AG08395 (cell line): ENCODE results near the gene VPS13D.
A peak's percentile ranks its signal among the peaks of the same experiment; 100 is the strongest.
"Not testable (repeated sequence)": the region's sequence is repeated elsewhere in the genome, so short reads cannot be mapped to it uniquely, and the experiment has no call there.

Source experiments
- DNase-seq: peaks from one replicate; pipeline ENCODE4 v3.0.0; 2012; ENCODE audit warnings: mixed read lengths, low spot score

The VPS13D gene

GRCh38 chr1:12451560-12451900 is 221.7 kb downstream of the VPS13D start:
- no peak for DNase-seq

GRCh38 chr1:12452262-12452661 is 222.4 kb downstream of the VPS13D start:
- no peak for DNase-seq

- no peak for DNase-seq
Observed at GRCh38 chr1:12453400-12454343, 223.8 kb downstream of the VPS13D start.

DNA sequence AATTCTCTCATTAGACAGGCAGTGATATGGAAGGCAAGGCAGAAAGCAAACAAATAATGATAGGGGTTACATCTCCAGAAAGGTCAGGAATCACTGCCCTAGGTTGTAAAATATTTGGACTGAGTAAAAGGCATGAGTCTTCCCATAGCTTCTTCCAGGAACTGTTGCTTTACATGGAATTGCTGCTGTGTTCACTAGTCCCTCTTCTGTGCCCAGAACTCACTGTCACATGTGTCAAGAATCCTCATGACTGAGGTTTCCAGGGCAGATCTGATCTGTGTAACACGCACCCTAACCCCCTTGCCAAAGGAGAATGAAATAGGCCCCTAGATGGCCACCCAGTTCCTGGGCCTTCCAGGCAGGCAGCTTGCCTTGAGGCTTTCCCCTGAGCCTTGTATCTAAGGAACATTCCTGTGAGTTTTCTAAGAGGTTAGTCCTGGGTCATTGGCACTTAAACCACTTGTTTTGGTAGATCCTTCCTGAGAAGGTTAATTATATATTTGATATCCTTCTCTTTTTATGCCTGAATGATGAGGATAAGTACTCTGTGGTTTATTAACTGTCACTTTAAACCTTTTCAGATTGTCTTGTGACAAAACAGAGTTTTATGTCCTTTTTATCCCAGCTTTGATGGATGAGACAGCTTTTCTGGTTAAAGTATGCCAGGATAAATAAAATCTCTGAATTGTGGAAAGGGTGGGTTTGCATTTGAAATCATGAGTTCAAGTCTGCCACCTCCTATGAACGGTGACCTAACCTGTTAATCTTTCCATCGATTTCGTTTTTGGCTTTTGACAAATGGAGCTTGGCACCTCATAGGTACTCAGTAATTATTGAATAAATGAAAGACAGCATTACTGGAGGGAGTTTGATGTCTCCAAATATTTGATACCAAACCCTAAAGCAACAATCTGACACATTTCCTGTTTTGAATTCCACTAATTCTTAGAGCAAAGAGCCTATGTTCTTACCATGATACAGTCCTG is 224.9 kb downstream of the VPS13D start:
- DNase-seq, result peak; percentile 52

GRCh38 chr1:12456081-12456480 is 226.3 kb downstream of the VPS13D start:
- not testable (repeated sequence) for DNase-seq

DNA sequence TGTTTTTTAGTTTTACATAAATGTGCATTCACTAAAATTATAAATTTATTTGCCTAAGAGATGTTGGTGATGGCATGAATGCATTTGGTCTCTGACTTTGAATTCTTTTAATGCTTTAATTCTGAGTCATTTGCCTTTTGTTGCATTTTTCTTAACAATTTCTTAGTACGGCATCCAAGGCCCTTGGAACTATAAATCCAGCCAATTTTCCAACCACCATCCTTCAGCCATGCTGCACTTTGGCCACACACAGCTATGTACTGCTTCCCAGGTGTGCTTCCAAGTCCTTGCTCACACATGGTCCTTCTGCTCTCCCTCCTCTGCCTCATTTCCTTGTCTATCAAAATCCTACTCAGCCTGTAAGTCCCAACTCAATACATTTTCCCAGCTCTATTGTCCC is 227.1 kb downstream of the VPS13D start:
- DNase-seq, result peak; percentile 60

- DNase-seq, result no peak
Observed at GRCh38 chr1:12457771-12458170, 227.9 kb downstream of the VPS13D start.

DNA sequence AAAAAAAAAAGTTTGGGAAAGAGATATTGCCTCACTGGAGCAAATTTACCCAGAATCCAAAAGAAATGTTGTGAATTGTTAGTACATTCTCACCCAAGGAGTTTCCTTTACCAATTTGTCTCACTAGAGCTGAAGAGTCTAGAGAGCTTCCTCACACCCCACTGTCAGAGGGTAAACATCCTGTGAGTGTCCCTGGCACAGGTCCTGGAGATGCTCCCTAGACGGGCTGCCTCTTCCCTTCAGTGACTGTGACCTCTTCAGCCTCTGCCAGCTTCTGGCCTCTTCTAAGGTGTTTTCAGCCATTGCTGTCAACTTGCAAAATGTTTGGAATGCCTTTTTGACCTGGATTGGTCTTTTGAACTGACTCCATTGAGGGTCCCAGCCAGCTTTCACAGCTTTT is 228.7 kb downstream of the VPS13D start:
- no peak for DNase-seq

- no peak for DNase-seq
Observed at GRCh38 chr1:12460121-12460520, 230.3 kb downstream of the VPS13D start.

GRCh38 chr1:12460911-12461621 is 231.2 kb downstream of the VPS13D start:
- no peak for DNase-seq

- no peak for DNase-seq
Observed at GRCh38 chr1:12461754-12462153, 231.9 kb downstream of the VPS13D start.

DNA sequence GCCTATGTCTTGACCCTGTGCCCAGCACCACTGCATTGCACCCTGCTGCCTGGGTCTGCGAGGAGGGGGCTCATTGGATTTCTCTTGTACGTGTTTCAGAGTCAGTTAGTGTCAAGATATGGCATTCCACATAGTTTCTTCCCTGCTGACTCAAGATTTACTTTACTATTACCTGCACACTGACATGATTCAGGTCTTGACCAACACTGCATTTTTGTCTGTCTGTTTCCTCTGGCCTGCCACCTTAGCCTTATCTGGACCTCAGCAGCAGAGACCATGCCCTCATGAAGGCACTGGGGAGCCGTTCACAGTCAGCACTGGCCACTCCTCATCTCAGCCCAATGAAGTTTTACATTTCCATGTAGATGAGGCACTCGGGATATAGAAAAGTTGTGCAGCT is 232.8 kb downstream of the VPS13D start:
- DNase-seq, result no peak

DNA sequence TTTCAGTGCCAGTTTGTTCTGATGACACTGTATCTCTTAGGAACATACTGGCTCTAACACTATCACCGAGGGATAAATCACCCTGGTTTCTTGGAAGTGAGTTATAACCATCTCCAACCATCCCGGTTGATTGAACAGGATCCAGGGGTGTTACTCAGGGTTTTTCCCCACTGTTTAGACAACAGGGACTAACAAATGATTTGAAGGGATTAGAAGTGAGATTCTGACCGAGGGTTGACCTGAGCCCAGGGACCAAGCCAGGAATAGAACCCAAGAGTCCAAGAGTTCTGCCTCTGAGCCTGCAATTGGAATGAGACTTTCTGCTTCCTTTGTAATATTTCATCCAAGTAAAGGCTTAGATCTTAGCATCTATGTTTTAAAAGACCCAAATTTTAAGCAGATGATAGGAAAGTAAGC is 234.2 kb downstream of the VPS13D start:
- no peak for DNase-seq

- peak; percentile 86 for DNase-seq
Observed at GRCh38 chr1:12464598-12465056, 234.8 kb downstream of the VPS13D start.

GRCh38 chr1:12465126-12465525 is 235.3 kb downstream of the VPS13D start:
- no peak for DNase-seq

DNA sequence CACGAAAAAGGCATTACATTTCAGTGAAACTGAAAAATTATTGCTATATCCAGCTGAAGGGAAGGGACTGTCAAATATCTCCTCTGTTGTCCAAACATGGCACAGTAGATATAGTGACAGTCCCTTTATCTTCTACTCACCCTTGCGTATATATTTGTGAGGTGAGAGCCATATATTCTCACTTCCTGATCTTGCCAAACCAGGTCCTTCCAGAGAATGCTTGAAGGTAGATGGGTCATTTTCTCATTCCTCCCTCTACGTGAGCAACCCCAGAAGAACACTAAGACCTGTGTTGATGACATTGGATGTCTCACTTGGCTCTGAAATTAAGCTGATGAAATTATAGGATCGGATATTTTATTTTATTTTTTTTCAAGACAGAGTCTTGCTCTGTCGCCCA is 237.0 kb downstream of the VPS13D start:
- DNase-seq, result no peak

- DNase-seq, result no peak
Observed at GRCh38 chr1:12467570-12468286, 237.9 kb downstream of the VPS13D start.

GRCh38 chr1:12468323-12468722 is 238.5 kb downstream of the VPS13D start:
- no peak for DNase-seq

- DNase-seq, result no peak
Observed at GRCh38 chr1:12469493-12469892, 239.7 kb downstream of the VPS13D start.

- DNase-seq, result no peak
Observed at GRCh38 chr1:12469990-12470389, 240.2 kb downstream of the VPS13D start.

DNA sequence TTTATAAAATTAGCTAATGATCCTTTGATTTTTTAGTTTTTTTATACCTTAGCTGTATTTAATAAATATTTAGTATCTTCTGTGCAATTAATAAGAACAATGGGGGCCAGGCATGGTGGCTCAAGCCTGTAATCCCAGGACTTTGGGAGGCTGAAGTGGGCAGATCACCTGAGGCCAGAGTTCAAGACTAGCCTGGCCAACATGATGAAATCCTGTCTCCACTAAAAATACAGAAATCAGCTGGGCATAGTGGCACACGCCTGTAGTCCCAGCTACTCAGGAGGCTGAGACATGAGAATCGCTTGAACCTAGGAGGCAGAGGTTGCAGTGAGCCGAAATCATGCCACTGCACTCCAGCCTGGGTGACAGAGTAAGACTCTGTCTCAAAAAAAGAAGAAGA is 241.1 kb downstream of the VPS13D start:
- DNase-seq, result not testable (repeated sequence)
